HepG2 (cell line): ENCODE data around the gene RAP1A.

Experiments
- ARNTL ChIP-seq: sonication (generic); formaldehyde crosslinking; IDR thresholded peaks from 2 replicates; pipeline ENCODE4 v1.4.0; 2020; ENCODE audit warnings: mild to moderate bottlenecking, missing genetic modification reagents
- CBFB ChIP-seq: sonication (generic); formaldehyde crosslinking; IDR thresholded peaks from 2 replicates; pipeline ENCODE4 v1.4.0; 2020; ENCODE audit warnings: missing genetic modification reagents
- CTCF ChIP-seq: sonication (generic); formaldehyde crosslinking; IDR thresholded peaks from 2 replicates; pipeline ENCODE4 v1.5.0; 2020; ENCODE audit warnings: mild to moderate bottlenecking, missing genetic modification reagents, moderate library complexity
- FOXK2 ChIP-seq: fragments of 450-650 bp; IDR thresholded peaks from 2 replicates; pipeline ENCODE4 v1.6.1; 2016
- MAFF ChIP-seq: IDR thresholded peaks from 2 replicates; pipeline ENCODE4 v1.6.1; 2011; ENCODE audit warnings: low read depth, low read length, improper control_type of control experiment
- MLLT10 ChIP-seq: sonication (generic); formaldehyde crosslinking; IDR thresholded peaks from 2 replicates; pipeline ENCODE4 v1.4.0; 2020; ENCODE audit warnings: missing genetic modification reagents
- TAF1 ChIP-seq: sonication (generic); formaldehyde crosslinking; IDR thresholded peaks from 2 replicates; pipeline ENCODE4 v1.4.0; 2020; ENCODE audit warnings: missing genetic modification reagents
- ZNF318 ChIP-seq: sonication (generic); formaldehyde crosslinking; IDR thresholded peaks from 2 replicates; pipeline ENCODE4 v1.4.0; 2020; ENCODE audit warnings: mild to moderate bottlenecking, missing genetic modification reagents
- TF ChIP-seq, protein P1 (sequence below): sonication (generic); formaldehyde crosslinking; IDR thresholded peaks from 2 replicates; pipeline ENCODE4 v1.5.1; 2020; ENCODE audit warnings: mild to moderate bottlenecking, missing genetic modification reagents

GRCh38 chr1:111591937-111592336 is 27.7 kb upstream of the RAP1A start:
- TF ChIP-seq, protein P1, sequence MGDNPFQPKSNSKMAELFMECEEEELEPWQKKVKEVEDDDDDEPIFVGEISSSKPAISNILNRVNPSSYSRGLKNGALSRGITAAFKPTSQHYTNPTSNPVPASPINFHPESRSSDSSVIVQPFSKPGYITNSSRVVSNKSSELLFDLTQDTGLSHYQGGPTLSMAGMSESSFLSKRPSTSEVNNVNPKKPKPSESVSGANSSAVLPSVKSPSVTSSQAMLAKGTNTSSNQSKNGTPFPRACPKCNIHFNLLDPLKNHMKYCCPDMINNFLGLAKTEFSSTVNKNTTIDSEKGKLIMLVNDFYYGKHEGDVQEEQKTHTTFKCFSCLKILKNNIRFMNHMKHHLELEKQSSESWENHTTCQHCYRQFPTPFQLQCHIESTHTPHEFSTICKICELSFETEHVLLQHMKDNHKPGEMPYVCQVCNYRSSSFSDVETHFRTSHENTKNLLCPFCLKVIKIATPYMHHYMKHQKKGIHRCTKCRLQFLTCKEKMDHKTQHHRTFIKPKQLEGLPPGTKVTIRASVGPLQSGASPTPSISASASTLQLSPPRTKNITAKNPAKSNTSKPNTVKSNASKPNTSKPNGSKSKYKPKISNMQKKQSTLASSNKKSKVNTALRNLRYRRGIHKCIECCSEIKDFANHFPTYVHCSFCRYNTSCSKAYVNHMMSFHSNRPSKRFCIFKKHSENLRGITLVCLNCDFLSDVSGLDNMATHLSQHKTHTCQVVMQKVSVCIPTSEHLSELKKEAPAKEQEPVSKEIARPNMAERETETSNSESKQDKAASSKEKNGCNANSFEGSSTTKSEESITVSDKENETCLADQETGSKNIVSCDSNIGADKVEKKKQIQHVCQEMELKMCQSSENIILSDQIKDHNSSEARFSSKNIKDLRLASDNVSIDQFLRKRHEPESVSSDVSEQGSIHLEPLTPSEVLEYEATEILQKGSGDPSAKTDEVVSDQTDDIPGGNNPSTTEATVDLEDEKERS (CRISPR knock-in tag) = no peak
- TF ChIP-seq FOXK2 = no peak
- TF ChIP-seq ARNTL (CRISPR knock-in tag) = no peak
- no peak for TF ChIP-seq MLLT10 (CRISPR knock-in tag)
- no peak for TF ChIP-seq CTCF
- no peak for TF ChIP-seq ZNF318
- TF ChIP-seq CBFB = no peak
- no peak for TF ChIP-seq TAF1
- TF ChIP-seq MAFF = no peak
